NCI-H69 (cell line): ENCODE data around the gene TCEAL3.
"Not testable (repeated sequence)": the region's sequence is repeated elsewhere in the genome, so short reads cannot be mapped to it uniquely, and the experiment has no call there.

ENCODE experiments used
- DNase-seq: peaks from one replicate; lab custom pipeline; 2025; lab: John Stamatoyannopoulos, UW

TCEAL3 gene

GRCh38 chrX:103607364-103608305 lies at the start of gene TCEAL3:
TSS of gene TCEAL3 (plus strand) at chrX:103607963. CDS start at chrX:103609065, 1,102 bp downstream.
- DNase-seq, result peak; percentile 80

- DNase-seq, result no peak
Measured at GRCh38 chrX:103560256-103560655, 47.5 kb upstream of the TCEAL3 start.

- no peak for DNase-seq
Measured at GRCh38 chrX:103562801-103563200, 45.0 kb upstream of the TCEAL3 start.

- DNase-seq, result no peak
Measured at GRCh38 chrX:103565197-103565596, 42.6 kb upstream of the TCEAL3 start.

GRCh38 chrX:103565752-103566151 lies 42.0 kb upstream of the TCEAL3 start:
- DNase-seq, result no peak

- DNase-seq, result no peak
Measured at GRCh38 chrX:103571121-103571520, 36.6 kb upstream of the TCEAL3 start.

GRCh38 chrX:103571726-103572125 lies 36.0 kb upstream of the TCEAL3 start:
- DNase-seq, result no peak

- peak; percentile 28 for DNase-seq
Measured at GRCh38 chrX:103573202-103573601, 34.6 kb upstream of the TCEAL3 start.

GRCh38 chrX:103584596-103584995 lies 23.2 kb upstream of the TCEAL3 start:
- DNase-seq, result peak; percentile 60

- peak; percentile 72 for DNase-seq
Measured at GRCh38 chrX:103585411-103586313, 22.1 kb upstream of the TCEAL3 start, which contains the start of gene TCEAL4. TSS of gene TCEAL4 (plus strand) at chrX:103585515. CDS start at chrX:103586676, 1,161 bp downstream.

GRCh38 chrX:103586314-103586646 lies 21.5 kb upstream of the TCEAL3 start:
- no peak for DNase-seq

GRCh38 chrX:103586659-103587058 lies 21.1 kb upstream of the TCEAL3 start:
- DNase-seq, result no peak

GRCh38 chrX:103592295-103592694 lies 15.5 kb upstream of the TCEAL3 start:
- DNase-seq, result not testable (repeated sequence)

- not testable (repeated sequence) for DNase-seq
Measured at GRCh38 chrX:103595202-103595601, 12.6 kb upstream of the TCEAL3 start.

- peak; percentile 22 for DNase-seq
Measured at GRCh38 chrX:103608306-103608963, 672 bp downstream of the TCEAL3 start.

GRCh38 chrX:103610282-103610681 lies 2.5 kb downstream of the TCEAL3 start:
- no peak for DNase-seq

- no peak for DNase-seq
Measured at GRCh38 chrX:103613362-103613890, 5.7 kb downstream of the TCEAL3 start.

- DNase-seq, result no peak
Measured at GRCh38 chrX:103614999-103615398, 7.2 kb downstream of the TCEAL3 start.

GRCh38 chrX:103615781-103616371 lies 8.1 kb downstream of the TCEAL3 start:
- no peak for DNase-seq

- DNase-seq, result peak; percentile 55
Measured at GRCh38 chrX:103616676-103617186, 9.0 kb downstream of the TCEAL3 start.

GRCh38 chrX:103624111-103624510 lies 16.3 kb downstream of the TCEAL3 start:
- no peak for DNase-seq
